Sigmoid colon (tissue), 4 donors: ENCODE data around the gene F13A1.

Source experiments
- POLR2AphosphoS5 ChIP-seq, 4 donors: sonication (generic); formaldehyde crosslinking; IDR thresholded peaks; one replicate each; pipeline ENCODE4 v1.6.1; 2017; ENCODE audit warnings: antibody characterized with exemption in 4 of 4
- TF ChIP-seq, protein P1 (sequence below), 4 experiments: fragments of 450-650 bp in 3 of 4; fragments of 200-600 bp in 1 of 4; IDR thresholded peaks; one replicate each; pipeline ENCODE4 v1.5.1; 2016 to 2019; ENCODE audit warnings: antibody characterized with exemption in 4 of 4, mild to moderate bottlenecking in 3 of 4, moderate library complexity in 2 of 4

DNA sequence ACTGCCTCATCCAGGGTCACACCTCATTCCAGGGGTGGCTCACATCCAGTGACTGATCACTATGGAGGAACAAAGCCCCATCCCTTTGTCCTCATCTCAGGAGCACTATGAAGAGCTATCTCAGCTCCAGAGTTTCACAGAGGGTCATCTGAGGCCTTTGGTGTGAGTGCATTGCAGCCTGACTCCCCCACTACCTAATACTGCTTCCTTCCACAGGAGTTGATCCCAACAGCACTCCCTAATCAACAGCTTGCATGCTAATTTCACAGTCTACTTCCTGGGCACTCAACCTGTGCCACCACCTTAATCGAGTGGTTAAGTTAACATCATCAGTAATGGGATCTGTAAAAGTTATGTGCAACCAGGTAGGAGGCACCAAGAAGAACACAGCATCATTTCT lies 37.7 kb downstream of the F13A1 start:
- TF ChIP-seq, protein P1, sequence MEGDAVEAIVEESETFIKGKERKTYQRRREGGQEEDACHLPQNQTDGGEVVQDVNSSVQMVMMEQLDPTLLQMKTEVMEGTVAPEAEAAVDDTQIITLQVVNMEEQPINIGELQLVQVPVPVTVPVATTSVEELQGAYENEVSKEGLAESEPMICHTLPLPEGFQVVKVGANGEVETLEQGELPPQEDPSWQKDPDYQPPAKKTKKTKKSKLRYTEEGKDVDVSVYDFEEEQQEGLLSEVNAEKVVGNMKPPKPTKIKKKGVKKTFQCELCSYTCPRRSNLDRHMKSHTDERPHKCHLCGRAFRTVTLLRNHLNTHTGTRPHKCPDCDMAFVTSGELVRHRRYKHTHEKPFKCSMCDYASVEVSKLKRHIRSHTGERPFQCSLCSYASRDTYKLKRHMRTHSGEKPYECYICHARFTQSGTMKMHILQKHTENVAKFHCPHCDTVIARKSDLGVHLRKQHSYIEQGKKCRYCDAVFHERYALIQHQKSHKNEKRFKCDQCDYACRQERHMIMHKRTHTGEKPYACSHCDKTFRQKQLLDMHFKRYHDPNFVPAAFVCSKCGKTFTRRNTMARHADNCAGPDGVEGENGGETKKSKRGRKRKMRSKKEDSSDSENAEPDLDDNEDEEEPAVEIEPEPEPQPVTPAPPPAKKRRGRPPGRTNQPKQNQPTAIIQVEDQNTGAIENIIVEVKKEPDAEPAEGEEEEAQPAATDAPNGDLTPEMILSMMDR (IDR thresholded peaks at IDR 0.05) = no peak
- no peak for TF ChIP-seq POLR2AphosphoS5 (IDR thresholded peaks at IDR 0.05)
